GM18502 (cell line): ENCODE measurements around the gene EFCAB13.
A peak's percentile ranks its signal among the peaks of the same experiment; 100 is the strongest.

Source experiments
- ATAC-seq: cut with Tn5 transposase; IDR thresholded peaks from one replicate; pipeline ENCODE4 v1.9.1; 2021; ENCODE audit warnings: mild to moderate bottlenecking; ENCODE audit not compliant: unreplicated experiment, poor library complexity

The EFCAB13 gene, protein sequence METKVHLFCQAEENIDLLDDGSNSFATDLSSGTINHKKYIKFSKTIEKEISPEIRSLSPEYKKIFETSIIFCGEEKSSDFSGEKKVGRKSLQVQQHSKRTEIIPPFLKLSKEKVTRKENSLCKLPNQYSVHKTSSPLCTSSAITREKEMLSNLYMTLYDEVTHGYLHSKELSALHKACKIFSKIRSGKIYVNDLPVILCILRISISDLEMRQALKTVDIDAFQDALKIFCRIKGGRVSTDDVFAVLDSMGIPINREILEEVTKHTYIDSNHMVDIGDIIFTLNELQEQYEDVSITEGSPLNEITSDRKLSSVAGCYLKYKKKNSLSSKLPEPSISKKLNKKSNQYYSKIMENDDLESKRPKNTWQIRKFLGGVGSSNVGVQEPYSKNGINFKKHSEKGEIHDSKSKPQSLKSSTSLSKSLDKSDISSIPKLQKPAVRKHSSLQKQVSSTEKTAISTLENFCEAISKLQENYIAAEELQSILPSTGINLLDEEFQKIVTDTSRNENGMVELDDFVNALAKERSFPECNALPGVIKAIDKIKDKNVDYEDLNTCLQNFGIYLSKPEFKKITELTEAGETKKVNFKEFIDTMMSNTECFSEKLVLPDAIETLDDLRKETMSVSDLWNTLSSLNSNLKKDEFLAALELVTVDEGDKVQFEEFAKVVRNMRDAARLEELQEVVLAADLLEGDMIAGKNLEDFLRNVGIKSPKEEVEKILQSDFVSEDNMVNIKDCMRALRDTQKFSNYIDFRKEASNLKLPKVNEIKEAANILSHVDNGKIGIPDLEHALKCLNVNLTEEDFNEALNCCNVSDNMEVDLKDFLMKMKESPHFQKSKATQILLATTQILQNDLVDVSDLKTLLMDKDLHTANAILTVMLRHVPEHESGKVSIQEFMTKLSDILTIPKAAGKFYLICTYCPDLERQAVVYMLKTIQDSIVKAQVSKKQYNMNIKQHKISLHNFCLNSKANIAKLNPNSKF

DNA sequence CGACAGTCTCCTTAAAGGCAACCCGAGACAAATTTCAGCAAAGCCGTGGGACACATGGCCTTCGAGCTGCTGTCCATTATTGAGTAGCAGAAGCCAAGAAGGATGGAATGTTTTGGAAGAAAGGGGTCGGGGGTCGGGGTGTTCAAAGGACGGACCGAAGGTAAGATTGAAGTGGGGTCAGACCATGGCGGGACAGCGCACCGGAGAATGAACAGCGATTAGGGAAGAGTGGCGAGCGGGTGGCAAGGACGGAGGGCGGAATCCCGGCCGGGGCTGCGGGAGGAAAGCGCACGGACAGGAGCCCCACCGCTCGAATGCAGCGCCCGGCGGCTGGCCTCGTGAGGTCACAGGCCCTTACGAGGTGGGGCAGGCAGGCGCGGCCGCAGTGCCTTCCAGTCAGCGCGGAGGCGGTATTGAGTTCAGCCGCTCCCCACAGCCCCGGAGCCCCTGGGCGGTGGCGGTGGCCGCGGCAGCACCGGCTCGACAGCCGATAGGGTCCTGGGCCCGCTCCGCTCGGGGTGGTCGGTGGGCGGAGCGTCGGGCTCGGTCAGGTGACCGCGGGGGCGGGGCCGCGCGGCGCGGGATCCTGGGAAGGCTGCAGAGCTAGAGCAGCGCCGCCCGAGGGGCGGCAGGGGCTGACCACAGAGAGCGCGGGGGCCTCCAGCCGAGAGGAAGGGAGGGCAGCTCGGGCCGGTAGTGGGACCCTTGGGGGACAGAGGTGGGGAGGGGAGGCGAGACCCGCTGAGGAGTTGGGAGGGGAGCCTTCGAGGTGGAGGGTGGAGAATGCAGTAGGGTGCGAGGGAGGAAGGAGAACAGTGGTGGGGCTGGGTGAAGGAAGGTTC lies at the start of gene EFCAB13:
EFCAB13 (plus strand) TSS at position 574 of the 842 bp plus-strand sequence. CDS start 4,399 bp downstream, outside the sequence.
- ATAC-seq, result peak; percentile 85

DNA sequence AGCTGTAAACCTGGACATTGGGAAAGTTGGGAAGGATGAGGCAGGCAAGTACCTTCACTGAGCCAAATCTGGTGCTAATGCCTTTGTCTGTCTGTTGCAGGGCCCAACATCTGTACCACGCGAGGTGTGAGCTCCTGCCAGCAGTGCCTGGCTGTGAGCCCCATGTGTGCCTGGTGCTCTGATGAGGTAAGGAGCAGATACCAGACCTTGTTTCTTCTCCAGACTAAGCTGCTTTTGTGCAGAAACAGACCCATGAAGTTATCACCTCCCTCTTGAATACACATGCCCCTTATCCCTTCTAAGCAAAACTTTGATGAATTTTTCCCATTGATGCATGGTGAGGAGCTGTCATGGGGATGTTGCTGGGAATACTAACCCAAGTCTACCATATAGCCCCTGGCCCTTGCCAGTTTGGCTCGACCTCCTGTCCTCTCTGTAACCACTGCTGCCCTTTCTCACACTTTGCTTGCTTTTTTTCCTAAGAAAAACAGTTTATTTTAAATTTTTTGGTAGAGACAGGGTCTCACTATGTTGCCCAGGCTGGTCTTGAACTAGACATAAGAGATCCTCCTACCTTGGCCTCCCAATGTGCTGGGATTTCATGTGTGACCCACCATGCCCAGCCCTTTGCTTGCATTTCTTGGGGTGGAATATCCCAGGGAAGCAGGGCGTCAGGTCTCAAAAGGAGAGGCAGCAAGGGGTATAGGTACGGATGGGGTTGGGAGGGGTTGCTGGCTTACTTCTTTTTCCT lies 49.3 kb upstream of the EFCAB13 start:
- no peak for ATAC-seq

DNA sequence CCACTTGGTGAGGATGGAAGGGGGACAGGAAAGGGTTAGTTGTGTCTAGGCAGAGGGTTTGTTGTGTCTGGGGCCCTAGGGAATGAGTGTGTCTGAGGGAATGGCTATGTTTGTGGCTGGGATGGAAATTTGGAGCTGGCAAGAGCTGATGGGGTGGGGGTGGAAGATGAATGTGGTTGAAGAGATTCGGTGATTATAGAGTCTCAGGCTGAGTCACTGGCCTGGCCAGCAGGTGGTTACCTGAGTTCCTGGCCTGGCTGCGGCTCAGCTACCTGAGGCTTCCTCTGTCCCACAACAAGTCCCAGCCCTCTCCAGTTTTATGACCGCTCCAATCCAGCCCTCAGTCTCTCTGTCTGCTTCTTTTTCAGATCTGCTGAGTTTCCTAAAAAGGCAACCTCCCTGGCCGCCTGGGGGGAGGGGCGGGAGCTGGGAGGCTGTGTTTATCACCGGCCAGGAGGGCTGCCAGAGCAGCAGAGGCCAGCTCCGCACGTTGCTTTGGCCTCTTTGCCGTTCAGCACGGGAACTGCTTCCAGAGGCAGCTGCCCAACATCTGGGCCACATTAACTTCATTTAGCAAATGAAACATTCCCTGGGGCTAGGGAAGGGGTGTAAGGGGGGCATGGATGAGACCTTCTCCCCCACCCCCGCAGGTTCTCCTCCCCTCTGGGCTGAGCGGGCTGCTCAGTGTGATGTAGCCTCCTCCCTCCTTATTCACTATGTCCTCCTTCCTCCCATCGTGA lies 48.3 kb upstream of the EFCAB13 start:
- ATAC-seq, result no peak

DNA sequence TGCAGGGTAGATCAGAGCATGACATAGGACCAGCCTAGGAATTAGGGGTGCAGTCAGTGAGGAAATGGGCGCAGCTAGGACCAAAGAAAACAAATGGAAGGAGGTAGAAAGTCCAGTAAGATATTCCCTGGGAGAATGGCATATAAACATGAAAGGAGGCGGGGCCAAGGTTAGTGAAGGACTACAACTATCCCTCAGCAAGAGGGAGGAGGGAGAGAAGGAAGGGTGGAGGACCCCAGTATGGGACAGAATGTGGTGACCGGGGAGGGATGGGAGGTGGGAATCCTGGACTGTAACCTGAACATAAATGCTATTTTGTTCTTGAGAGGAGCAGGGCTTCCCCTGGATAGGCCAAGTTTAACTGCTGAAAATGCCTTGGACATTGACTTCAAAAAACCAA lies 47.3 kb upstream of the EFCAB13 start:
- no peak for ATAC-seq

DNA sequence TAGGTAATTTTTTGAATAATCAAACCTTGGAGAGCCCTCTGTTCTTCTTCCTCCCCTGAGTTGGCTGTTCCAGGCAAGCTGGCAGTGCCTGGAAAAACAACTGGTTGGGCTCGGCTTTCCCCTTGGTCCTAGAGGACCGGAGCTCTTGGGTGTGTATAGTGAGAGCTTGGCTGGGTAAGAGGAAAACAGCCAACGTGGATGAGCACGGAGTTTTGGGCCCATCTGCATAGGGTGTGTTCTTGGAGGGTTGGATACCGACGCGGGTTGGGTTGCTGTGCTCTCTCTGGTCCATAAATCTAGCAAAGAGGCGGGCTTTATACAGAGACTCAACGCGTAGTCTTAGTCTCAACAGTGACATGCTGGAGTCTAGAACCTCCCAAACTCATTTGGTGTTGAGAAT lies 46.9 kb upstream of the EFCAB13 start:
- no peak for ATAC-seq

DNA sequence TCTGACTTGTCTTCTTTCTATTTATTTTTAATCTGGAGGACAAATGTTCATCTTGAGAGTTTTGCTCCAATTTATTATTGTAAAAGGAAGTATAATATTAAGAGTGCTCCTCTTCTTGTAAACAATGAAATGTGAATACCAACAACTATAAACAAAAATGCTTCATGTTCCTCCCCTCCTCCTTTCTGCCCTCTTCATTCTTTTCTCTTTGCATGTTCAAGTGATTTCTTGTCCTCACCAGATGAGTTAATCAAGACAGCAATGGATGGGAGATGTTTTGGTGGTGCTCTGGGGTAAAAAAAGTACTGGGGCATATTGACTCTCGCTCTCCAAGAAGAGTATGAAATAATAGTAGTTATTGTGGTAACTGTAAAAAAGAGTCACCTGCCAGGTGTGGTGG lies 45.8 kb upstream of the EFCAB13 start:
- ATAC-seq, result no peak

DNA sequence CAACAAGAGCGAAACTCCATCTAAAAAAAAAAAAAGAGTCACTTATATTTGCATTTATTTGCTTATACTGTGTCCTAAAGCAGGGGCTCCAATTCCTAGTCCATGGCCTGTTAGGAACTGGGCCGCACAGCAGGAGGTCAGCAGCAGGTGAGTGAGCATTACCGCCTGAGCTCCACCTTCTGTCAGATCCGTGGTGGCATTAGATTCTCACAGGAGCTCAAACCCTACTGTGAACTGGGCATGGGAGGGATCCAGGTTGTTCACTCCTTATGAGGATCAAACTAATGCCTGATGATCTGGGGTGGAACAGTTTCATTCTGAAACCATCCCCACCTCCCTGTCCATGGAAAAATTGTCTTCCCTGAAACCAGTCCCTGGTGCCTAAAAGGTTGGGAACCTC lies 45.2 kb upstream of the EFCAB13 start:
- no peak for ATAC-seq

DNA sequence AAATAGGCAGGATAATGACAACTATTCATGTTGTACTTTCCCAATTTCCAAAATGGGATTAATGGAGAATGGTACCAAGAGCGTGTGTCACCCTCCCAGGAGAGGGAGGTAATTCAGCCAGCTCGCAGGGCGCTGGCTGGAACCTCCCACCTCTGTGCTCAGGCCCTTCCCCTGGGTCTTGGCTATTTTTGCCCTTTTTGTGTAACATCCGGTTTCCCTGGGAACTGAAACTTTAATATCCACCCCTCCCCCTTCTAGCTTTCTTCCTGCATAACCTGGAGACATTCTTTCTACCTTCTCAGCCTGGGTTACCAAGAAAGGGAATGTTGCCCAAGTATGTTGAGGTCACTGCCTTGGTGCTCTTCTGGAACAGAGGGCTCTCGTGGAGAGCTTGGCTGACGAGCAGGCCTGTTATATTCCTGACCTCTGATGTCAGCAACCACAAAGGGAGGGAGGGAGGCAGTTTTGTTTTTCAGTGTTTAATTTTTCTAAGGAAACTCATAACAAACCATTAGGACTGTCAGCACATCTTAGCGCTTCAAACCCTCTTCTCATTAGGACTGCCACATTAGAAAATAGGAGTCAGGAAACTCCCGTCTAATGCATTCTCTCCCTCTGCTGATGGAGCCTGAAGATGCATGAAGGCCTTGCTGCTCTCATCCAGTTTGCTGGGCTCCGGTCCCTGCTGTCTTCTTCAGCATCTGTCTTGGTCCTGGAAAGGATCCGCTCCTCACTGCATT lies 44.5 kb upstream of the EFCAB13 start:
- ATAC-seq, result peak; percentile 84

DNA sequence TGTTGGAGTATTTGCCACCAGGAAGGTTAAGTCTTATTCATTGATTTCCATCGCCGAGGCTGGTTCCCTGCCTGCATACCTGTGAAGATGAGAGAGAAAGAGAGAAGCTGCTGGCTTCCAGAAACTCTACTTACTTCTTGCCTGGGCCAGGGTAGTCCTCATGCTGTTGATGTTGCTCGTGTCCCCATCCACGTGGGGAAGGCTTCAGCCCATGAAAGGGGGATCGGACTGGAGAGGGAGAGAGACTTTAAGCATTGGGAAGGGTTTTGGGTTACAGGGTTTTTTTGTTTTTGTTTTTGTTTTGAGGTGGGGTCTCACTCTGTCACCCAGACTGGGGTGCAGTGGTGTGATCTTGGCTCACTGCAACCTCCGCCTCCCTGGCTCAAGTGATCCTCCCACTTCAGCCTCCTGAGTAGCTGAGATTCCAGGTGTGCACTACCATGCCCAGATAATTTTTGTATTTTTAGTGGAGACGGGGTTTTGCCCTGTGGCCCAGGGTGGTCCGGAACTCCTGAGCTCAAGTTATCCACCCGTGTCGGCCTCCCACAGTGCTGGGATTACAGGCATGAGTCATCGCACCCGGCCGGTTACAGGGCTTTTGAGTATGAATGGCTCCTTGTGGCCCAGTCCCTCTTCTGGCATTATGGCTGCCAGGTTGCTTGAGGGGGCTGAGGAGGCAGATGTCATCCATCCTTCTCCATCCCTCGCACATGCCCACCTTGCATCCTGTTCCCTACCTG lies 43.5 kb upstream of the EFCAB13 start:
- ATAC-seq, result no peak

DNA sequence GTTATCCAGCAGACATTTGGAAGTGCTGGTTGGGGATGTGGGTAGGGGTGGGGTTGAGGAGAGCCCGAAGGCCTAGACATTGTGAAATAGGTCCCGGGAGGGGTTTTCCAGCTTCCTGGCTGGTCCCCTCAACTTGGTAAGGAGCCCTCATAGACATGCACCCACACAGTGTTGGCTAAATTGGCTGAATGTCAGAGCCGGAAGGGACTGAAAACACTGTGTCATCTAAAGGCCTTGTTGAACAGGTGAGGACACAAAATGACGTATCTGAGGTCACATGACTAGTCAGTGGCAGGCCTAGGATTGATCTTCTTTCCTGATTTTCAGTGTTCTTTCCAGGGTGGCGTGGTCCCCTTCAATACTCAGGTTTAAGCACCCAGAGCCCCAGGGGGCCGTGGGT lies 42.5 kb upstream of the EFCAB13 start:
- ATAC-seq, result no peak

DNA sequence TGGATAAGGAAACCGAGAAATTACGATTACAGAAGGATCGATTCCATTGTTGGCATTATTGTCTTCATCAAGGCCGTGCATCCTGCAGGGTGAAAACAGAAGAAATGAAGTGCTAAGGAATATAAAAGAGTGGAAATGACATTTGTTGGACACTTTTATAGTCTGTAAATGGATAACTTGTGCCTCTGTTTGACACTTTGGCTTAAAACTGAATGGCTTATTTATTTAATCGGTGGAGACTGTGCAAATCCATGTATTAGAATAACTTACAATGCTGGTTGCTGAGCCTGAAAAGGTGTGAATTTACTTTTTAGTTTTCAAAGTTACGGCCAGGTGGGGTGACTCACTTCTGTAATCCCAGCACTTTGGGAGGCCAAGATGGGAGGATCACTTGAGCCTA lies 38.8 kb upstream of the EFCAB13 start:
- no peak for ATAC-seq

DNA sequence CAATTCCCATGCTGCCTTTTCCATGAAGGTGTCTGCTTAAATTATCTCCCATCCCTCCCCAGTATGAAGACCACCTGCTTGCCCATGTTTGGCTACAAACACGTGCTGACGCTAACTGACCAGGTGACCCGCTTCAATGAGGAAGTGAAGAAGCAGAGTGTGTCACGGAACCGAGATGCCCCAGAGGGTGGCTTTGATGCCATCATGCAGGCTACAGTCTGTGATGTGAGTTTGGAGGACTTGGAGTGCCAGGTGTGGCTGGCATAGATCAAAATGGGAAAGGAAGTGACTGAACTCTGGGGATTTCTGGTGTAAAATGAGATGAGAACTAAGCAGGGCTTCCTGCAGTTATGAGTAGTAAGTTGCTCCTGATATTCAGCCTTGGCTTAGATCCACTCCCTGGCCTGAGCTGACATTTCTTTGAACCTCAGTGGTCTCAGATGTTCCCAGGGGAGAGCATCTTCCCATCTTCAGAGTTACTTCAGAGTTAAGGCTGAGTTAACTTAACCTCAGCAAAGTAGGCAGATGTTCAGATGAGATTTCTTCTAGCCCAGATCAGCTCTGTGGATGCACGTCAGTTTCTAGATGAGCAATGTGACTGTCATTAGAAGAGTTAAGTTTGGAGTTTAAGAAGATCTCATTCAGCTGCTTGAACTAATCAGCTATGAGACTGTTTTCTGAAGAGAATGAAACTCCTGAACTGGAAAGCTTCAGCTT lies 37.4 kb upstream of the EFCAB13 start:
- ATAC-seq, result peak; percentile 69

DNA sequence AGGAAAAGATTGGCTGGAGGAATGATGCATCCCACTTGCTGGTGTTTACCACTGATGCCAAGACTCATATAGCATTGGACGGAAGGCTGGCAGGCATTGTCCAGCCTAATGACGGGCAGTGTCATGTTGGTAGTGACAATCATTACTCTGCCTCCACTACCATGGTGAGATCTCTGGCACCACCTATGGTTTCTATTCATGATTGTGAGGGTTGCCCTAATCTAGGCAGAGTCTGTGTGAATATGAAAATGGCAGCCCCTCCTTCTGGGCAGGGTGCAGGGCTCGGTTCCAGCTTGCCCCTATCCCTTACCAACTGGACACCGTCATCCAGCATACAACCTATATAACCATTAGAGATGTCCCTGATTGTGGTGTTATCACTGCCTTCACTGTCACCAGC lies 36.7 kb upstream of the EFCAB13 start:
- ATAC-seq, result no peak

DNA sequence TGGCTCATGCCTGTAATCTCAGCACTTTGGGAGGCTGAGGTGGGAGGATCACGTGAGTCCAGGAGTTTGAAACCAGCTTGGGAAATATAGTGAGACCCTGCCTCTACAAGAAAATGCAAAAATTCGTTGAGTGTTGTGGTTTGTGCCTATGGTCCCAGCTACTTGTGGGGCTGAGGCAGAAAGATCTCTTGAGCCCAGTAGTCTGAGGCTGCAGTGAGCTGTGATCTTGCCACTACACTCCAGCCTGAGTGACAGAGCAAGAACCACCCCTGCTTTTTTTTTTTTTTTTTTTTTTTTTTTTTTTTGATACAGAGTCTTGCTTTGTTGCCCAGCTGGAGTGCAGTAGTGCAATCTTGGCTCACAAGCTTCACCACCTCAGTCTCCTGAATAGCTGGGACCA lies 36.1 kb upstream of the EFCAB13 start:
- ATAC-seq, result no peak

DNA sequence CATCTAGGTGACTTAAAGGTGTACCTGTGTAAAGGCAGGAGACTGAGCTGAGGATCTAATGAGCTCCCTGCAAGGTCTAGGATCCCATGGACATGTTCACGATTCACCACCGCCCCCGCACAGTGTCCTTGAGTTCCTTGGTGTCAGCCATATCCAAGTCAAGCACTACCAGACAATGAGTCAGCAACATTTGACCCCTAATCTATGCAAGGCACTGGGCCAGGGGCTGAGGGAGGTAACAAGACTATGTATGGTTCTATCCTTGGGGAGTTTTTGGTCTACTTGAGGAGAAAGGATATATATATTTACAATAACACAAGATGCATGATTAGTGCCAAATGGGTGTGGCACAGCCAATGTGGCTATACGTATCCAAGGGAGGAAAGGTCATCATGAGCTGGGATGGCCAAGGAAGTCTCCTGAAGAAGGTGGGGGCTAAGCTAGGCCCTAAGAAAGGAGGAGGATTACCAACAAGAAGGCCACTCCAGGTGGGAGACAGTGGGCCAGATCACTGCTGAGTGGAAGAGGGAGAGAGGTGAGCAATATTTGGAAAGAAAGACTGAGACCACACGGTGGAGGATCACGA lies 35.1 kb upstream of the EFCAB13 start:
- no peak for ATAC-seq

DNA sequence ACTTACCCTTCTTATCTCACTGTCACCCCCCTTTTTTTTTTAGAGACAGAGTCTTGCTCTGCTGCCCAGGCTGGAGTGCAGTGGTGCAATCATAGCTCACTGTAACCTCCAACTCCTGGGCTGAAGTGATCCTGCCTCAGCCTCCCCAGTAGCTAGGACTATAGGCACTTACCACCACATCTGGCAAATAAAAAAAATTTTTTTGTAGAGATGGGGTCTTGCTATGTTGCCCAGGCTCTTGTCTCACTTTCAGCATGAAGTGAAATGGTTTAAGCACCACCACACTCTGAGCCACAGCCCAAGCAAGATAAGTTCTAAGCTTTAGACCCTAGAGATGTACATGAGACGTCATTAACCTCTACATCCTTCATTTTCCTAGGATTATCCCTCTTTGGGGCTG lies 34.5 kb upstream of the EFCAB13 start:
- no peak for ATAC-seq

DNA sequence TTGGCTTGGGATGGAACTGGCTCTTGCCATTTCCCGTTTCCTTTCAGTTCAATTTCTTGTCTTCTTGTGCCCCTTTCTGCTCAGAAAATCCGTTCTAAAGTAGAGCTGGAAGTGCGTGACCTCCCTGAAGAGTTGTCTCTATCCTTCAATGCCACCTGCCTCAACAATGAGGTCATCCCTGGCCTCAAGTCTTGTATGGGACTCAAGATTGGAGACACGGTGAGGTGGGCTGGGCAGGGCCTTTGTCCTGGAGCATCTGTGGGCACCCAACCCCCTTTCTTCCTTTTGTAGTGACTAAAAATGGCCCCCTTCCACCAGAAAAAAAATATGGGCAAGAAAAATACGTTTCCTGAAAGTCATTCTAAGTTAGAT lies 32.9 kb upstream of the EFCAB13 start:
- no peak for ATAC-seq
